NCI-H2196 (cell line): ENCODE results near the gene LPIN1.
"Not testable (repeated sequence)": the region's sequence is repeated elsewhere in the genome, so short reads cannot be mapped to it uniquely, and the experiment has no call there.

Experiments
- DNase-seq: peaks from one replicate; lab custom pipeline; 2025; ENCODE audit not compliant: unreplicated experiment; lab: John Stamatoyannopoulos, UW

The LPIN1 gene

DNA sequence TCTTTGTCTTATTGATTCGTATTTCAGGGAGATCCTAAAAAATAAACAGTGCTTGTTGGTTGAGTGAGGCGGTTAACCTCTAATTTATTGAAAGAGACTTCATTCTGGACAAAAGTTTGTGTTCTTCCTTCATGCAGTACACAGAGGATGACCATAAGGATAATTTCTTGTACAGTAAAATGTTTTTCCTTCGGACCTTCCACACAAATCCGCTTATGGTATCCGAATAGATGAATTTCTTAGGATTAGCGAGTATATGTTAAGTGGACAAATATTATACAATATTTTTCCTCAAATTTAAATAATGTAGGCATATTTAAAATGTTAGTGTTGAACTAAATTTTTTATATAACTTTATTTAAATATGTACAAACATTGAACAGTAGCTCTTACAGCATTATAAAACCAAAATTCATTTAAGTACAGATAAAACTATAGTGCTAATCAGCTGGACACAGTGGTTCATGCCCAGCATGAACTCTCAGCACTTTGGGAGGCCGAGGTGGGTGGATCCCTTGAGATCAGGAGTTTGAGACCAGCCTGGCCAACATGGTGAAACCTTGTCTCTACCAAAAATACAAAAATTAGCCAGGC lies 84.4 kb downstream of the LPIN1 start:
- DNase-seq = no peak

DNA sequence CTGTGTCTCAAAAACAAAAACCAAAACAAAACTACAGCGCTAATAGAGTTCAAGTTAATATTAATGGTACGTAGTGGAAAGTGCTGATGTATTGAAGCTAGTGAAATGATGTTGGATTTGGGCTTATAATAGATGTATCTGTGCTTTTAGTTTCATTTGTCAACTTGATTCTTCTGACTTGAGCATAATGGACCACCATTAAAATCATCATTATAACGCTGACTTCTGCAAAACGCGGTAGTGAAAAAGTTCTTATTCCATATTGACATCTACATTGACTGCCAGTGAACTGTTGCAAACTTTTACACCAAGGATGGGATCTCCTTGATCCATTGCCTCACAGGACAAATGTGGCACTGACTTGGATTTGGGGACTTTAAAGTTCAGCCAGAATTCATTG lies 85.0 kb downstream of the LPIN1 start:
- DNase-seq = no peak

- no peak for DNase-seq
Observed at GRCh38 chr2:11832531-11832930, 86.1 kb downstream of the LPIN1 start.

DNA sequence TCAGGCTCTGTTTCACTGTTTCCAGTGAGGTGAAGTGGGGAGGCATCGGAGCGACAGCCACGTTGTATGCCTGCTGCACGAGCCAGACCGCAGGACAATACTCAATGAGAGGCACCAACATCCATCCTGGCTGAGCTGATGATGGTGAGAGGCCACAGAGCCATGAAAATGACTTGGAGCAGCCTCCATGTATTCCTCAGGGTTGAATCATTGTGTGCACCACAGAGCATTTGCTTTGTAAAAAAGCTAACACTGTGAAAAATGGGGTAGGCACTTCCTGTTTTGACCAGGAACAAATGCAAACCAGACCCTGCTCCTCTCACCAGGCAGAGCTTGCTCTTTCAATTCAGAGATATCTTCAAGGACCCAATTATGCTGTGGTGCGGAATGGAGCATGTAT lies 87.2 kb downstream of the LPIN1 start:
- DNase-seq = no peak

DNA sequence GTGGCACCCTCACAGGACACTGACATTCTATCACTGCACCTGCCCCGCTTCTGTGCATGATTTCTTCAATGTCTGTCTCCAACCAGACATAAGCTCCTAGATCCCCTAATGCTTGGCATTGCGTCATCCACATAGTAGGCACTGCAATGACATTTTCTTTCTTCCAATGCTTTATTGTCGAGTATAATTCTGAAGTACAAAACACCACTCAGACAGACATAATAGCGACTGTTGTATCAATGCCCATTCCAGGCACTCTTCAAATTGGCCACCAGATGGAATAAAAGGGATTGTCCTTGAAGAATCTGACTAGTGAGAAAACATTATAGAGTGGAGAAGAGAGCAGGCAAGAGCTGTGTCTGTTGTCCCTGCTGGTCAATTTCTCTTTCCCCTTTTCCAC lies 89.0 kb downstream of the LPIN1 start:
- no peak for DNase-seq

- DNase-seq = no peak
Observed at GRCh38 chr2:11836647-11837219, 90.3 kb downstream of the LPIN1 start.

GRCh38 chr2:11837875-11838734 lies 91.7 kb downstream of the LPIN1 start:
- no peak for DNase-seq

DNA sequence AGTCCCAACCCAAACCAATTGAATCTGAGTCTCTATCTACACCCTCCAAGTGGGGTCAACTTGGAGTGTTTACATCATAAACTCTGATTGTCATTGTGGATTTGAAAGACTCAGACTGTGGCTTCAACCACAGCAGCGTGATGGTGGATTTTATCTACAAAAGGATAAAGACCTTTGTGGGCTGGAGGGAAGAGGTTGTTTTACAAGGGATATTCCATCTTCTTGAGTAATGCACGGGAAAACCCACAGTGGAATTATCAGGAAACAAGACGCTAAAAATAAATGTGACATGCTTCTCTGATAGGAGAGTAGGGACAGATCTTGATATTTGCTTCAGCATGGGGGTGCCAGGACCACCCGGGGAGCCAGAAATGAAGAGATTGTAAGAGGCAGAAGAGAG lies 93.5 kb downstream of the LPIN1 start:
- DNase-seq = no peak

DNA sequence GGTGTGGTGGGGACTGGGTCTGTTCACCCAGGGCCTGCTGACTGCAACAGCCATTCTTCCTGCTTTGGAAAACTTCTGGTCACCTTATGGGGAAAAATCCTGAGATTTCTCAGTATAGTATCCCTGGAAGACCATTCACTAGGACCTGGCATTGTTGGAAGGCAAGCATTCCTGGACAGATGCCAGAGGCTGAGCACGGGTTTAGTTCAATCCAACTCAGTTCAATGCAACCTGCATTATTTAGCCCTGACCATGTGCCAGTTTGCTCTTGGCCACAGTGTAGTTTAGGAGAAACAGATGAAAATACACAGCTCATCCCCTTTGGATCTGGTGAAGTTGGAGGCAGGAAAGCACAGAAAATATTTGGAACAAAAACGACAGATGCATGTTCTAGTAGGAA lies 95.9 kb downstream of the LPIN1 start:
- peak; percentile 47 for DNase-seq

- not testable (repeated sequence) for DNase-seq
Observed at GRCh38 chr2:11844798-11845197, 98.4 kb downstream of the LPIN1 start.

DNA sequence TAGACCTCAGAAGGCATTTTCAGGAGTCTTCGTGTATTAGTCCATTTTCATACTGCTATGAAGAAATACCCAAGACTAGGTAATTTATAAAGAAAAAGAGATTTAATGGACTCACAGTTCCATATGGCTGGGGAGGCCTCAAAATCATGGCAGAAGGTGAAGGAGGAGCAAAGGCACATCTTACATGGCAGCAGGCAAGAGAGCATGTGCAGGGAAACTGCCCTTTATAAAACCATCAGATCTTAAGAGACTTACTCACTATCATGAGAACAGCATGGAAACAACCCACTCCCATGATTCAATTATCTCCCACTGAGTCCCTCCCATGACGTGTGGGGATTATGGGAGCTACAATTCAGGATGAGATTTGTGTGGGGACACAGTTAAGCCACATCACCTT lies 101.5 kb downstream of the LPIN1 start:
- not testable (repeated sequence) for DNase-seq

GRCh38 chr2:11850082-11850481 lies 103.7 kb downstream of the LPIN1 start:
- no peak for DNase-seq

DNA sequence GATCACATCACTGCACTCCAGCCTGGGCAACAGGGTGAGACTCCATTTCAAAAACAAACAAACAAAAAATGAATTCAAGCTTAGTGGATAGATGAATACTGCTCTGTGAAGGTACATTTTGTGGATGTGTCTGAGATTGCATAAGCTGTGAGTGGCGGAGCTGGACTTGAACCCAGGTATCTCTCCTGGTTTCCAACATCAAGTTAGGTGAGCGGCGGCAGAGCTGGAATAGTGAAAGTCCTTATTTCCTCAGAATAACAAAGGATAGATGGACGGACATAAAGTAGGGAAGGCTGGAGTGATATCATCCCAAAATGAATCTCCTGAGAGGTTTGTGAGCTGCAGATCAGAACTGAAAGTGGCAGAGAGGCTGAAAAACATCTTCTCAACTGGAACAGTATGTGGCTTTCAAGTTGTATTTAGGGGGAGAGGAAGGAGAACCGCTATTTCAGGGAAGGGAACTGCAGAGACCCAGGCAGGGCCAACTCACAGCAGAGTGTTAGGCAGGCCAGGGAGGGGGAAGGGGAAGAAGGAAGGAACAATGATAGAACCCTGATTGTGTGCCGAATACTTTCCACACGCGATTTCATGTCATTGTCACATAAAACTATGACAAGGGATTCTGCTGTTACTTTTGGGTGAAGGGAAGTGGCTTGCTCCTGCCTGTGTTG lies 106.2 kb downstream of the LPIN1 start:
- no peak for DNase-seq

DNA sequence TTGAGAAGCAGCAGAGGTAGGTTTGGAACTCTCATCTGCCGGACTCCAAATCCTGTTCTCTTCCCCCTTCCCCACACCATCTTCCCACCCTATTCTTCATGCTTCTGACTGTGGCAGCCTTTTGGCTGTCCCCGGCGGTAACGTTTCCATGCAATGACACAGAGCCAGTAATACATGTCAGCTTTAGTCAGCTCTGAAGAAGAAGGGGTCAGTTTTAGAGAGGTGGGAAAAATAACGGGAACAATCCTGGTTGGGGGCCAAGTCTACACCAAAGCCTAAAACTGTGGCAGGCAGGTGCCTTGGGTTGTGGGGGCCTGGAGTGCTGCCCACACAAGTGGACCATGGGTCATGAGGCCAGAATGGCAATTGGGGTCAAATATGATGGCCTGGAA lies 106.8 kb downstream of the LPIN1 start:
- no peak for DNase-seq

- DNase-seq = no peak
Observed at GRCh38 chr2:11855064-11855760, 108.8 kb downstream of the LPIN1 start.

DNA sequence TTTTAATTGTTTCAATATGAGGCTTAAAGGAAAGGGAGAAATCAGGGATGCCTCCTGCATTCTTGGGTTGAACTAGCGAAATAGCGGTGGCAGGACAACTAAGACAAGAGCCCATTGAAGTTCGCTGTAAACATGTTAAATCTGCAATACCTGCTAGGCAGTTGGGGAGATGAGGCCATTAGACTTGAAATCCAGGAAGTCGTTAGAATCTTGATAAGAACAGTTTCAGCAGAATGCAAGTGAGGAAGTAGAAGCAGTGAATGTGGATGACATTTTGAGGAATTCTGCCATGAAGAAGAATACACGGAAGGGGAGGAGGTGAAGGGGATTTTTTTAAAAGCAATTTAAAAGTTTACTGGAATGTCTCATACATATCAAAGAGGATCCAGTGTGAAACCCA lies 109.7 kb downstream of the LPIN1 start:
- DNase-seq = no peak

DNA sequence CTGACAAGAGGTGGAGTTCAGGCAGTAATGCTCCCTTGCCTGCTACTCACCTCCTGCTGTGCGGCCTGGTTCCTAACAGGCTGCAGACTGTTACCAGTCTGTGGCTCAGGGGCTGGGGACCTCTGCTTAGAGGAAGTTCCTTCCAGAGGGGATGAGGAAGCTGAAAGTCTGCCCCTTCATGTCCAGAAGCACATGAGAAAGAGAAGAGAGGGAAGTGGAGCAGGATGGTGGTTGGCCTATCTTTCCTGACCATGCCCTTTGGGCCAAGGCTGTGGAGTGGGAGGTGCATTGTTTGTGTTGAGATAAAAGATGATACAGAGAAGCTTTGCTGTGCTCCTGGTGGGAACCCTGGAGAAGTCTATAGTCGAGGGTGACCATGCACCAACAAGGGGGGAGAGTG lies 112.5 kb downstream of the LPIN1 start:
- no peak for DNase-seq

DNA sequence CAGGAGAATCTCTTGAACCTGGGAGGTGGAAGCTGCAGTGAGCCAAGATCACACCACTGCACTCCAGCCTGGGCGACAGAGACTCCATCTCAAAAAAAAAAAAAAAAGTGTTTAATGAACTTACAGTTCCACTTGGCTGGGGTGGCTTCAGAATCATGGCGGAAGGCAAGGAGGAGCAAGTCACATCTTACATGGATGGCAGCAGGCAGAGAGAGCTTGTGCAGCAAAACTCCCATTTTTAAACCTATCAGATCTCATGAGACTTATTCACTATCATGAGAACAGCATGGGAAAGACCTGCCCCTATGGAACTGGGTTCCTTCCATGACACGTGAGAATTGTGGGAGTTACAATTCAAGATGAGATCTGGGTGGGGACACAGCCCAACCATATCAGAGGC lies 113.5 kb downstream of the LPIN1 start:
- DNase-seq = not testable (repeated sequence)

DNA sequence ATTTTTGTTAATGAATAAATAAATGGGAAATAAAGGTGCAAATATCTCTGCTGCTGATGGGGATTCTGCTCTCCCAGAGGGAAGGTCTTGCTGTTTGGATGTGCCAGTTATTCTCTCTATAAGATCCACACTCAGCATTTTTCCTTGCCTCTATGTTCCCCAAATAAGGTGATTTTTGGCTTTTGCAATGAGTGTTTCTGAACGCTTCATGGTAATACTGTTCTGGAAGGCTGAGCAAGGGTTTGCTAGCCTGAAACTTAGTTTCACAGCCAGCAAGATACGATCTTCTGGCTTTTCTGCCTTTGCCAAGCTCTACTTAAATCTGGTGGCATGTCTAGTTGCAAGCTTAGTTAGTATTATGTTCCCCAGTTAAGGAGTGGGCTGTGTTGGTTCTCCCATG lies 114.6 kb downstream of the LPIN1 start:
- no peak for DNase-seq

DNA sequence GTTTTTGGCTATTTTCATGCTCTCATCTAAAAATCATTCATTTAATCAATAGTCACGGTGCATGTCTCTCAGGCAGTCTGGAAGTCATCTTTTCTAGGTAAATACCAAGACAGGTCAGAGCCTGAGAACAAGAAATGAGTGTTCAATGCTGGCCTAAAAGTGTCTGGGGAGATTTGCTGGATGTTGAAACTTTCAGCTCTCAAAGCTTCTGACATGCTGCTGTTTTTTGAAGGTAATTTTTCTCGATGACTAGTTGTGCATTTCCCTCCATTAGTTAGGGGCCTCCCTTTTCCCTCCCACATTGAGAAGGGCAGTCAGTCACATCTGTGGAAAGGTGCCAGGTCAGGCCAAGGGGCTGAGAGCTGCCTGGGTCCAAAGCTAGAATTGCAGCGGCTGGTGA lies 115.6 kb downstream of the LPIN1 start:
- no peak for DNase-seq

- no peak for DNase-seq
Observed at GRCh38 chr2:11863103-11863502, 116.7 kb downstream of the LPIN1 start.
